ENCODE results near the gene NUP188.

- TF ChIP-seq CTCF (conservative IDR thresholded peaks at IDR 0.05; ENCODE audit: low read depth, low read length), result peak; percentile 64
- no peak for TF ChIP-seq EZH2phosphoT487 (IDR thresholded peaks at IDR 0.05; ENCODE audit: borderline replicate concordance, low read length)
Measured at GRCh38 chr9:129028192-129028966, 80.9 kb downstream of the NUP188 start, which contains the start of gene SH3GLB2.
